ENCODE results near the gene CKLF.
A peak's percentile ranks its signal among the peaks of the same experiment; 100 is the strongest.
"Not testable (repeated sequence)": the region's sequence is repeated elsewhere in the genome, so short reads cannot be mapped to it uniquely, and the experiment has no call there.

CKLF gene

GRCh38 chr16:66605979-66606751, 53.8 kb downstream of the CKLF start:
- TF ChIP-seq CTCF (IDR thresholded peaks at IDR 0.05; ENCODE audit: low read depth, low read length) = no peak
- DNase-seq = no peak
- H3K27me3 ChIP-seq = no peaks in the 10 kb centered on the region
- H3K4me1 ChIP-seq = peaks cover 8% of the 10 kb centered on the region; the same call in 1 of the 2 replicates
- H3K4me3 ChIP-seq (ENCODE audit: low read depth, low read length) = peak overlapping the region; percentile 77; the same call in 1 of the 2 replicates
- H3K36me3 ChIP-seq = peaks cover 15% of the 10 kb centered on the region
- no peaks in the 10 kb centered on the region for H3K9me3 ChIP-seq

GRCh38 chr16:66608241-66609138, 56.1 kb downstream of the CKLF start:
- peak; percentile 93 for DNase-seq
- no peaks in the 10 kb centered on the region for H3K27me3 ChIP-seq
- H3K4me1 ChIP-seq = peaks cover 8% of the 10 kb centered on the region; the same call in 1 of the 2 replicates
- peaks cover 22% of the 10 kb centered on the region for H3K36me3 ChIP-seq
- no peak overlapping the region for H3K4me3 ChIP-seq (ENCODE audit: low read depth, low read length)
- TF ChIP-seq CTCF (IDR thresholded peaks at IDR 0.05; ENCODE audit: low read depth, low read length) = peak; percentile 97
- no peaks in the 10 kb centered on the region for H3K9me3 ChIP-seq

GRCh38 chr16:66609139-66609510, 56.7 kb downstream of the CKLF start:
- Histone ChIP-seq H3K4me1 (peaks cover 8% of the 10 kb centered on the region; the same call in 1 of the 2 replicates), H3K27me3 (no peaks in the 10 kb centered on the region), H3K9me3 (no peaks in the 10 kb centered on the region), H3K36me3 (peaks cover 24% of the 10 kb centered on the region), H3K4me3 (ENCODE audit: low read depth, low read length) (no peak overlapping the region)
- no peak for DNase-seq
- TF ChIP-seq CTCF (IDR thresholded peaks at IDR 0.05; ENCODE audit: low read depth, low read length) = no peak

GRCh38 chr16:66610111-66610820, 57.9 kb downstream of the CKLF start:
- TF ChIP-seq CTCF (IDR thresholded peaks at IDR 0.05; ENCODE audit: low read depth, low read length) = no peak
- peaks cover 24% of the 10 kb centered on the region for H3K36me3 ChIP-seq
- no peak overlapping the region for H3K4me3 ChIP-seq (ENCODE audit: low read depth, low read length)
- H3K27me3 ChIP-seq = no peaks in the 10 kb centered on the region
- no peak for DNase-seq
- H3K9me3 ChIP-seq = no peaks in the 10 kb centered on the region
- peaks cover 8% of the 10 kb centered on the region; the same call in 1 of the 2 replicates for H3K4me1 ChIP-seq

- not testable (repeated sequence) for H3K4me3 ChIP-seq (ENCODE audit: low read depth, low read length); DNase-seq; H3K27me3 ChIP-seq; H3K4me1 ChIP-seq; H3K9me3 ChIP-seq
- H3K36me3 ChIP-seq = peaks cover 24% of the 10 kb centered on the region
These were observed 59.5 kb downstream of the CKLF start for GRCh38 chr16:66611911-66612310.

GRCh38 chr16:66612422-66612821, 60.0 kb downstream of the CKLF start:
- H3K27me3 ChIP-seq = no peaks in the 10 kb centered on the region
- DNase-seq = no peak
- no peak for TF ChIP-seq CTCF (IDR thresholded peaks at IDR 0.05; ENCODE audit: low read depth, low read length)
- no peak overlapping the region for H3K4me3 ChIP-seq (ENCODE audit: low read depth, low read length)
- H3K4me1 ChIP-seq = peaks cover 8% of the 10 kb centered on the region
- no peaks in the 10 kb centered on the region for H3K9me3 ChIP-seq
- peaks cover 24% of the 10 kb centered on the region for H3K36me3 ChIP-seq

All from BE2C (cell line).